HS-5 (cell line): ENCODE data around the gene PRTG.

Experiments used
- DNase-seq: peaks from one replicate; pipeline ENCODE4 v3.0.0-alpha.2; 2012; ENCODE audit warnings: low read depth

The PRTG gene

GRCh38 chr15:55564347-55565145 lies 178.4 kb downstream of the PRTG start:
- no peak for DNase-seq

GRCh38 chr15:55562601-55563000 lies 180.4 kb downstream of the PRTG start:
- no peak for DNase-seq
